Measurements from ENCODE around the gene RAB32.

Gene RAB32

GRCh38 chr6:146515212-146515611 lies 28.4 kb upstream of the RAB32 start:
- no peak overlapping the region for H3K27ac ChIP-seq (ENCODE audit: low read depth, low read length)
- no peaks in the 10 kb centered on the region for H3K9me3 ChIP-seq (ENCODE audit: insufficient read depth, low read length)
- no peaks in the 10 kb centered on the region for H3K36me3 ChIP-seq (ENCODE audit: low read length)
- no peak overlapping the region for H3K4me3 ChIP-seq (ENCODE audit: insufficient read depth, low read length, poor library complexity, severe bottlenecking)
- H3K4me2 ChIP-seq (ENCODE audit: low read depth, low read length, poor library complexity, severe bottlenecking), result no peak overlapping the region
- TF ChIP-seq EZH2phosphoT487 (conservative IDR thresholded peaks at IDR 0.05; ENCODE audit: low read length) (no peak), CTCF (IDR thresholded peaks at IDR 0.05; ENCODE audit: insufficient read depth, low read length, poor library complexity, severe bottlenecking) (no peak)
- H3K9me2 ChIP-seq (replicated peaks; ENCODE audit: insufficient read depth, low read length), result no peaks in the 10 kb centered on the region
- H3K27me3 ChIP-seq (ENCODE audit: low read length), result no peaks in the 10 kb centered on the region
- H4K20me1 ChIP-seq (ENCODE audit: low read depth, low read length), result no peaks in the 10 kb centered on the region
- no peaks in the 10 kb centered on the region for H3K79me2 ChIP-seq (ENCODE audit: insufficient read depth, low read length)
- no peak overlapping the region for H3K9ac ChIP-seq (ENCODE audit: low read length)
- no peaks in the 10 kb centered on the region for H3F3A ChIP-seq (ENCODE audit: insufficient read depth)
- no peak overlapping the region for H2AFZ ChIP-seq (ENCODE audit: low read depth, low read length, severe bottlenecking)

GRCh38 chr6:146526192-146526591 lies 17.4 kb upstream of the RAB32 start:
- Histone ChIP-seq H3K4me3 (ENCODE audit: insufficient read depth, low read length, poor library complexity, severe bottlenecking) (no peak overlapping the region), H3K27ac (ENCODE audit: low read depth, low read length) (no peak overlapping the region), H2AFZ (ENCODE audit: low read depth, low read length, severe bottlenecking) (no peak overlapping the region), H3K9ac (ENCODE audit: low read length) (no peak overlapping the region), H4K20me1 (ENCODE audit: low read depth, low read length) (no peaks in the 10 kb centered on the region), H3K27me3 (ENCODE audit: low read length) (no peaks in the 10 kb centered on the region), H3F3A (ENCODE audit: insufficient read depth) (no peaks in the 10 kb centered on the region), H3K9me3 (ENCODE audit: insufficient read depth, low read length) (peaks cover 6% of the 10 kb centered on the region; the same call in 1 of the 2 replicates), H3K9me2 (replicated peaks; ENCODE audit: insufficient read depth, low read length) (no peaks in the 10 kb centered on the region), H3K79me2 (ENCODE audit: insufficient read depth, low read length) (no peaks in the 10 kb centered on the region), H3K4me2 (ENCODE audit: low read depth, low read length, poor library complexity, severe bottlenecking) (no peak overlapping the region), H3K36me3 (ENCODE audit: low read length) (no peaks in the 10 kb centered on the region)
- TF ChIP-seq CTCF (IDR thresholded peaks at IDR 0.05; ENCODE audit: insufficient read depth, low read length, poor library complexity, severe bottlenecking), result no peak
- no peak for TF ChIP-seq EZH2phosphoT487 (conservative IDR thresholded peaks at IDR 0.05; ENCODE audit: low read length)

- Histone ChIP-seq H3K27ac (ENCODE audit: low read depth, low read length) (no peak overlapping the region), H3K4me3 (ENCODE audit: insufficient read depth, low read length, poor library complexity, severe bottlenecking) (no peak overlapping the region), H3K9ac (ENCODE audit: low read length) (no peak overlapping the region), H4K20me1 (ENCODE audit: low read depth, low read length) (no peaks in the 10 kb centered on the region), H3K4me2 (ENCODE audit: low read depth, low read length, poor library complexity, severe bottlenecking) (no peak overlapping the region), H3F3A (ENCODE audit: insufficient read depth) (no peaks in the 10 kb centered on the region), H3K9me2 (replicated peaks; ENCODE audit: insufficient read depth, low read length) (no peaks in the 10 kb centered on the region), H2AFZ (ENCODE audit: low read depth, low read length, severe bottlenecking) (no peak overlapping the region), H3K36me3 (ENCODE audit: low read length) (no peaks in the 10 kb centered on the region), H3K9me3 (ENCODE audit: insufficient read depth, low read length) (no peaks in the 10 kb centered on the region), H3K27me3 (ENCODE audit: low read length) (no peaks in the 10 kb centered on the region), H3K79me2 (ENCODE audit: insufficient read depth, low read length) (no peaks in the 10 kb centered on the region)
- TF ChIP-seq EZH2phosphoT487 (conservative IDR thresholded peaks at IDR 0.05; ENCODE audit: low read length) (no peak), CTCF (IDR thresholded peaks at IDR 0.05; ENCODE audit: insufficient read depth, low read length, poor library complexity, severe bottlenecking) (no peak)
Observed at GRCh38 chr6:146532702-146533101, 10.9 kb upstream of the RAB32 start.

GRCh38 chr6:146542881-146543210 lies 787 bp upstream of the RAB32 start:
- Histone ChIP-seq H4K20me1 (ENCODE audit: low read depth, low read length) (no peaks in the 10 kb centered on the region), H3K9me2 (replicated peaks; ENCODE audit: insufficient read depth, low read length) (no peaks in the 10 kb centered on the region), H3K27ac (ENCODE audit: low read depth, low read length) (no peak overlapping the region), H2AFZ (ENCODE audit: low read depth, low read length, severe bottlenecking) (no peak overlapping the region), H3K4me3 (ENCODE audit: insufficient read depth, low read length, poor library complexity, severe bottlenecking) (no peak overlapping the region), H3K4me2 (ENCODE audit: low read depth, low read length, poor library complexity, severe bottlenecking) (no peak overlapping the region), H3K36me3 (ENCODE audit: low read length) (no peaks in the 10 kb centered on the region), H3K79me2 (ENCODE audit: insufficient read depth, low read length) (no peaks in the 10 kb centered on the region), H3K27me3 (ENCODE audit: low read length) (no peaks in the 10 kb centered on the region), H3K9ac (ENCODE audit: low read length) (no peak overlapping the region), H3K9me3 (ENCODE audit: insufficient read depth, low read length) (no peaks in the 10 kb centered on the region), H3F3A (ENCODE audit: insufficient read depth) (no peaks in the 10 kb centered on the region)
- TF ChIP-seq CTCF (IDR thresholded peaks at IDR 0.05; ENCODE audit: insufficient read depth, low read length, poor library complexity, severe bottlenecking), result no peak
- no peak for TF ChIP-seq EZH2phosphoT487 (conservative IDR thresholded peaks at IDR 0.05; ENCODE audit: low read length)

All from SU-DHL-6 (cell line).